Common myeloid progenitor, CD34-positive (primary cell): ENCODE results near the gene RAB31.
A peak's percentile ranks its signal among the peaks of the same experiment; 100 is the strongest.

Experiments
- CTCF ChIA-PET: fragments of 350-600 bp; sonication (Branson Sonifier 250); formaldehyde crosslinking; loops from one replicate; lab custom pipeline; 2021; ENCODE audit warnings: antibody characterized with exemption; lab: Charles Lee
- POLR2A ChIA-PET: fragments of 350-600 bp; sonication (Branson Sonifier 250); formaldehyde crosslinking; loops from one replicate; lab custom pipeline; 2021; ENCODE audit warnings: antibody characterized with exemption; lab: Charles Lee
- DNase-seq, 3 donors: peaks; one replicate each; pipeline versions ENCODE4 v3.0.0 to v3.0.0-alpha.2; 2013
- H3K27ac ChIP-seq, 2 experiments: 1 replicate in 1 of 2; 2 replicates in 1 of 2; pipeline ENCODE4 v1.7.0; 2013; ENCODE audit warnings: inconsistent platforms in 2 of 2, low read length in 2 of 2, mild to moderate bottlenecking in 2 of 2, low read depth in 1 of 2, moderate library complexity in 1 of 2; ENCODE audit not compliant: severe bottlenecking in 2 of 2, insufficient read depth in 1 of 2, poor library complexity in 1 of 2
- H3K27me3 ChIP-seq, 5 experiments: replicated peaks in 2 of 5; 1 replicate in 3 of 5; 2 replicates in 2 of 5; pipeline versions ENCODE4 v1.6.1 to v1.7.0; 2013; ENCODE audit warnings: low read length in 4 of 5, mild to moderate bottlenecking in 2 of 5, moderate library complexity in 2 of 5, inconsistent platforms in 1 of 5; ENCODE audit not compliant: insufficient read depth in 5 of 5, control insufficient read depth in 4 of 5
- H3K36me3 ChIP-seq, 4 experiments: 1 replicate in 2 of 4; 2 replicates in 2 of 4; pipeline versions ENCODE4 v1.6.1 to v1.7.0; 2013; ENCODE audit warnings: low read length in 3 of 4, control low read depth in 1 of 4, mild to moderate bottlenecking in 1 of 4; ENCODE audit not compliant: control insufficient read depth in 4 of 4, insufficient read depth in 4 of 4
- H3K4me1 ChIP-seq, 4 experiments: 1 replicate in 3 of 4; 2 replicates in 1 of 4; pipeline versions ENCODE4 v1.6.1 to v1.7.1; 2013; ENCODE audit warnings: low read length in 3 of 4, mild to moderate bottlenecking in 3 of 4, control low read depth in 1 of 4, inconsistent platforms in 1 of 4, moderate library complexity in 1 of 4; ENCODE audit not compliant: control insufficient read depth in 4 of 4, insufficient read depth in 4 of 4; ENCODE audit errors: control extremely low read depth in 1 of 4
- H3K4me3 ChIP-seq, 7 experiments: 1 replicate in 4 of 7; 2 replicates in 3 of 7; pipeline versions ENCODE4 v1.5.1 to v1.7.0; 2013; ENCODE audit warnings: mild to moderate bottlenecking in 7 of 7, low read length in 6 of 7, moderate library complexity in 6 of 7, inconsistent platforms in 2 of 7, low read depth in 2 of 7, control low read depth in 1 of 7; ENCODE audit not compliant: insufficient read depth in 4 of 7, control insufficient read depth in 1 of 7; ENCODE audit errors: extremely low read depth in 1 of 7
- H3K9me3 ChIP-seq, 5 experiments: 1 replicate in 4 of 5; 2 replicates in 1 of 5; pipeline versions ENCODE4 v1.6.1 to v1.7.1; 2013; ENCODE audit warnings: low read length in 4 of 5, mild to moderate bottlenecking in 2 of 5, inconsistent platforms in 1 of 5, low read depth in 1 of 5, moderate library complexity in 1 of 5; ENCODE audit not compliant: control insufficient read depth in 4 of 5, insufficient read depth in 2 of 5; ENCODE audit errors: control extremely low read depth in 1 of 5
- WGBS: methylation state at CpG from one replicate; pipeline ENCODE4 v1.1.5; 2013; ENCODE audit not compliant: insufficient coverage; 5-methylcytosine and 5-hydroxymethylcytosine counted together

The RAB31 gene

DNA sequence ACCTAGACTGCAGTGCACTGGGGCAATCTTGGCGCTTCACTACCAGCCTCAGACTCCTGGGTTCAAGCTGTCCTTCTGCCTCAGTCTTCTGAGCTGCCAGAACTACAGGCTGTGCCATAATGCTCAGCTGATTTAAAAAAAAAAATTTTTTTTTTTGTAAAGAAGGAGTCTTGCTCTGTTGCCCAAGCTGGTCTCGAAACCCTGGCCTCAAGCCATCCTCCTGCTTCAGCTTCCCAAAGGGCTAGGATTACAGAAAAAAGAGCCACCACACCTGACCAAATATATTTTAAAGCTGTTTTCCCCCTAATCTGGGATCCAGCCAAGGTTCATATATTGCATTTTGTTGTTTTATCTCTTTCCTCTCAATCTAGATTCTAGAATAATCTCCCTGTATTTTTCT is 82.2 kb downstream of the RAB31 start:
- Histone ChIP-seq H3K4me1 (no peaks in the 10 kb centered on the region), H3K27ac (no peak overlapping the region), H3K4me3 (no peak overlapping the region), H3K9me3 (no peaks in the 10 kb centered on the region), H3K27me3 (no peaks in the 10 kb centered on the region), H3K36me3 (peaks cover 0 to 9% (median 0%) of the 10 kb centered on the region in 4 experiments)
- POLR2A ChIA-PET = interaction anchor here (0.6 kb wide), 1 partner anchor 11 kb away, joined by 5 read pairs; no protein-coding TSS in a partner anchor
- CTCF ChIA-PET = interaction anchor here (1.8 kb wide), 1 partner anchor 16 kb away, joined by 5 read pairs; no protein-coding TSS in a partner anchor
- WGBS = 83% methylated on average over 1 of the region's 2 CpGs
- DNase-seq = no peak

DNA sequence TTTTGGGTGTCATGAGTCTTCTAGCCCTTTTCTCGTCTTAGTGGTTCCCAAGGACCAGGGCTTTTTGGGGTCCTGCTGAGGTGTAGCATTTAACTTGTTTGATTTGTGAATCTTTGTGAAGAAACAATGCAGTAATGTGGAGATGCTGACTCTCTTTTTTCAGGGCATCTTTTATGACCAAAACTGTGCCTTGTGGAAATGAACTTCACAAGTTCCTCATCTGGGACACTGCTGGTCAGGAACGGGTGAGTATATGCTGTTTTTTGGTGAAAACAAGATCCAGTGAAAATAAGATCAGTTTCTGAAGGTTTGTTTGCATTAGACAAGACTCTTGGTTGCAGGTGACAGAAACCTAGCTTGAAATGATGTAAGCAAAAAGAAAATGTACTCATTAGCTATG is 83.9 kb downstream of the RAB31 start:
- H3K4me3 ChIP-seq = no peak overlapping the region
- H3K27ac ChIP-seq = no peak overlapping the region
- H3K36me3 ChIP-seq = peaks cover 0 to 5% (median 0%) of the 10 kb centered on the region in 4 experiments
- ChIA-PET POLR2A (no interaction called here), CTCF (no interaction called here)
- WGBS = 95% methylated on average over 2 of the region's 2 CpGs
- H3K27me3 ChIP-seq = no peaks in the 10 kb centered on the region
- no peaks in the 10 kb centered on the region for H3K9me3 ChIP-seq
- no peaks in the 10 kb centered on the region for H3K4me1 ChIP-seq
- DNase-seq = no peak

GRCh38 chr18:9792565-9793245 is 84.6 kb downstream of the RAB31 start:
- CTCF ChIA-PET = interaction anchor here (0.6 to 1.9 kb wide), 3 partner anchors 10 to 159 kb away, joined by 3 to 11 read pairs (median 3); no protein-coding TSS in a partner anchor
- DNase-seq = peak; percentile 28 to 47 (median 38)

DNA sequence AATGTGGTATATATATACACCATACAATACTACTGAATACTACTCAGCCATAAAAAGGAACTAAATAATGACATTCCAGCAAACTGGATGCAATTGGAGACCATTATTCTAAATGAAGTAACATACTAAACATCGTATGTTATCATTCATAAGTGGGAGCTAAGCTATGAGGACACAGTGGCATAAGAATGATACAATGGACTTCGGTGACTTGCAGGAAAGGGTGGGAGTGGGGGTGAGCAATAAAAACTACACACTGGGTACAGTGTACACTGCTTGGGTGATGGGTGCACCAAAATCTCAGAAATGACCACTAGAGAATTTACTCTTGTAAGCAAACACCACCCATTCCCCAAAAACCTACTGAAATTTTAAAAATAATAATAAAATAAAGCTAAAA is 87.9 kb downstream of the RAB31 start:
- no peaks in the 10 kb centered on the region for H3K27me3 ChIP-seq
- DNase-seq = no peak
- no peak overlapping the region for H3K27ac ChIP-seq
- no peaks in the 10 kb centered on the region for H3K9me3 ChIP-seq
- peaks cover 0 to 5% (median 0%) of the 10 kb centered on the region in 4 experiments for H3K36me3 ChIP-seq
- no peak overlapping the region for H3K4me3 ChIP-seq
- WGBS = 90% methylated on average over 1 of the region's 2 CpGs
- ChIA-PET POLR2A (interaction anchor here (0.6 kb wide), 1 partner anchor 76 kb away, joined by 3 read pairs; no protein-coding TSS in a partner anchor), CTCF (interaction anchor here (1.0 to 1.2 kb wide), 2 partner anchors 111 to 221 kb away, joined by 3 read pairs; no protein-coding TSS in a partner anchor)
- no peaks in the 10 kb centered on the region for H3K4me1 ChIP-seq

More at GRCh38 chr18:9792565-9793245, 84.6 kb downstream of the RAB31 start:
- Histone ChIP-seq H3K4me3 (no peak overlapping the region), H3K9me3 (no peaks in the 10 kb centered on the region), H3K36me3 (peaks cover 0 to 5% (median 0%) of the 10 kb centered on the region in 4 experiments), H3K27ac (no peak overlapping the region), H3K4me1 (no peaks in the 10 kb centered on the region), H3K27me3 (no peaks in the 10 kb centered on the region)
- 90% methylated on average over 2 of the region's 3 CpGs for WGBS
- POLR2A ChIA-PET = no interaction called here

DNA sequence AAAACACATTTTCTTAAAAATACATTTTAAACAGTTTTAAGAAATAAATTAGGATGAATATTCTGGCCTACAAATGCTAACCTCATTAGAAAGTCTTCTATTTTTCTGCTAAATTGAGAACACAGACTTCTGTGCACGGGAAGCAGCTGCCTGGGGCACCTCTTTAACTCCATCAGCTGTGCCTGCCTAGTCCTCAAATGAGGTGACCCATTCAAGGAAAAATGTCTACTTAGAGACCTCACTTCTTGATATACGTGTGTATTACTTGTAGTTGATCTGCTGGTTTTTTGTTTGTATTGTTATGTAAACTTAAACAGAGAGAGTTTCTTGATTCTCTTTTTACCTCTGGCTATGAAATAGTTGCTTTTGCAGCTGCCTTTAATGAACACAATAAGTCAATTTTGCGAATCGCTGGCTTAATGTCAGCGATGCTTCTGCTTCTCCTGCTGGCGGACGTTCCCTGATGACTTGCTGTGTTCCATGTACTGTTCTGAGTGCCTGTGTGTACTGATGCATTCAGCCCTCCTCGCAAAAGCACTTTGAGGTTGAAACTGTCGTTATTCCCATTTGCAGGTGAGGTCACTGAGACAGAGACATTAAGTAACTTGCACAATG is 88.9 kb downstream of the RAB31 start:
- H3K36me3 ChIP-seq = peaks cover 0 to 5% (median 0%) of the 10 kb centered on the region in 4 experiments
- no peaks in the 10 kb centered on the region for H3K4me1 ChIP-seq
- H3K27me3 ChIP-seq = no peaks in the 10 kb centered on the region
- no peak overlapping the region for H3K4me3 ChIP-seq
- no peaks in the 10 kb centered on the region for H3K9me3 ChIP-seq
- POLR2A ChIA-PET = interaction anchor here (0.6 kb wide), 1 partner anchor 89 kb away, joined by 3 read pairs; the partner anchor contains the start of gene RAB31
- H3K27ac ChIP-seq = no peak overlapping the region
- 92% methylated on average over 8 of the region's 9 CpGs for WGBS
- DNase-seq = no peak
- CTCF ChIA-PET = interaction anchor here (1.0 to 1.2 kb wide), 2 partner anchors 112 to 222 kb away, joined by 3 read pairs; no protein-coding TSS in a partner anchor

GRCh38 chr18:9802175-9803062 is 94.3 kb downstream of the RAB31 start:
- peaks cover 0 to 8% (median 0%) of the 10 kb centered on the region in 4 experiments for H3K36me3 ChIP-seq
- 98% methylated on average over 4 of the region's 4 CpGs for WGBS
- ChIA-PET CTCF (interaction anchor here (0.7 to 4.3 kb wide), 5 partner anchors 9 to 148 kb away, joined by 3 to 17 read pairs (median 6); no protein-coding TSS in a partner anchor), POLR2A (interaction anchor here (0.6 kb wide), 1 partner anchor 824 kb away, joined by 3 read pairs; no protein-coding TSS in a partner anchor)
- H3K27ac ChIP-seq = peak overlapping the region in 1 of 2 experiments; percentile 44
- DNase-seq = peak in 1 of 3 donors; percentile 31
- no peaks in the 10 kb centered on the region for H3K27me3 ChIP-seq
- H3K4me3 ChIP-seq = no peak overlapping the region
- peaks cover 0 to 5% (median 4%) of the 10 kb centered on the region in 4 experiments for H3K4me1 ChIP-seq
- H3K9me3 ChIP-seq = peaks cover 0 to 3% (median 0%) of the 10 kb centered on the region in 5 experiments
